BLaER1 treated with 17β-estradiol and CSF1 and Interleukin-3, amounts not matched to agents 10 nM and 100 nM (cell line): ENCODE measurements around the gene ROR1.
A peak's percentile ranks its signal among the peaks of the same experiment; 100 is the strongest.

Experiments
- H3K27ac ChIP-seq, 11 experiments: shearing (Covaris generic); formaldehyde crosslinking; 2 replicates each; pipeline ENCODE4 v1.8.1; 2022
- H3K27me3 ChIP-seq, 11 experiments: shearing (Covaris generic); formaldehyde crosslinking; 2 replicates each; pipeline ENCODE4 v1.8.1; 2022
- H3K36me3 ChIP-seq, 11 experiments: shearing (Covaris generic); formaldehyde crosslinking; 2 replicates each; pipeline ENCODE4 v1.8.1; 2022
- H3K4me1 ChIP-seq, 10 experiments: shearing (Covaris generic); formaldehyde crosslinking; 2 replicates each; pipeline ENCODE4 v1.8.1; 2022
- H3K4me2 ChIP-seq, 11 experiments: shearing (Covaris generic); formaldehyde crosslinking; 2 replicates each; pipeline ENCODE4 v1.8.1; 2022
- H3K4me3 ChIP-seq, 10 experiments: shearing (Covaris generic); formaldehyde crosslinking; 2 replicates each; pipeline ENCODE4 v1.8.1; 2022
- H3K9ac ChIP-seq, 11 experiments: shearing (Covaris generic); formaldehyde crosslinking; 2 replicates each; pipeline ENCODE4 v1.8.1; 2022
- H3K9me3 ChIP-seq, 11 experiments: shearing (Covaris generic); formaldehyde crosslinking; replicated peaks in 1 of 11; 2 replicates each; pipeline ENCODE4 v1.8.1; 2022
- H4K20me1 ChIP-seq, 11 experiments: shearing (Covaris generic); formaldehyde crosslinking; 2 replicates each; pipeline ENCODE4 v1.8.1; 2022
- Cebpa-rat ChIP-seq, 11 experiments: shearing (Covaris generic); IDR thresholded peaks; 2 replicates each; pipeline ENCODE4 v1.8.1; 2022

ROR1 gene

GRCh38 chr1:63828322-63829044 is 54.7 kb downstream of the ROR1 start:
- H3K9me3 ChIP-seq: peaks cover 0 to 43% (median 29%) of the 10 kb centered on the region in 11 experiments; a peak in 19 of 22 replicates
- H3K4me2 ChIP-seq: peak overlapping the region; percentile 52 to 76 (median 62)
- H3K9ac ChIP-seq: peak overlapping the region in 7 of 11 experiments; percentile 18 to 57 (median 31); a peak in 9 of 22 replicates
- H4K20me1 ChIP-seq: no peaks in the 10 kb centered on the region
- H3K36me3 ChIP-seq: no peaks in the 10 kb centered on the region
- no peak for TF ChIP-seq Cebpa-rat (IDR thresholded peaks at IDR 0.05)
- no peaks in the 10 kb centered on the region for H3K27me3 ChIP-seq
- H3K4me1 ChIP-seq: peaks cover 31 to 66% (median 46%) of the 10 kb centered on the region in 10 experiments
- peak overlapping the region in 10 of 11 experiments; percentile 54 to 79 (median 66); a peak in 21 of 22 replicates for H3K27ac ChIP-seq
- H3K4me3 ChIP-seq: no peak overlapping the region

- peaks cover 31 to 68% (median 47%) of the 10 kb centered on the region in 10 experiments for H3K4me1 ChIP-seq
- no peak overlapping the region for H3K9ac ChIP-seq
- no peak for TF ChIP-seq Cebpa-rat (IDR thresholded peaks at IDR 0.05)
- H3K4me3 ChIP-seq: no peak overlapping the region
- no peaks in the 10 kb centered on the region for H4K20me1 ChIP-seq
- H3K4me2 ChIP-seq: peak overlapping the region; percentile 51 to 76 (median 62); a peak in 20 of 22 replicates
- no peaks in the 10 kb centered on the region for H3K27me3 ChIP-seq
- H3K9me3 ChIP-seq: peaks cover 0 to 43% (median 29%) of the 10 kb centered on the region in 11 experiments; a peak in 19 of 22 replicates
- peak overlapping the region in 6 of 11 experiments; percentile 54 to 79 (median 69); a peak in 7 of 22 replicates for H3K27ac ChIP-seq
- no peaks in the 10 kb centered on the region for H3K36me3 ChIP-seq
These were observed 55.8 kb downstream of the ROR1 start for GRCh38 chr1:63829349-63830327.

GRCh38 chr1:63831409-63831808 is 57.6 kb downstream of the ROR1 start:
- Histone ChIP-seq H3K27me3 (no peaks in the 10 kb centered on the region), H4K20me1 (no peaks in the 10 kb centered on the region), H3K36me3 (no peaks in the 10 kb centered on the region), H3K4me1 (peaks cover 31 to 68% (median 47%) of the 10 kb centered on the region in 10 experiments), H3K27ac (no peak overlapping the region), H3K4me2 (peak overlapping the region in 6 of 11 experiments; percentile 21 to 54 (median 28); a peak in 8 of 22 replicates), H3K4me3 (no peak overlapping the region), H3K9ac (no peak overlapping the region), H3K9me3 (peaks cover 0 to 26% (median 19%) of the 10 kb centered on the region in 11 experiments; a peak in 19 of 22 replicates)
- no peak for TF ChIP-seq Cebpa-rat (IDR thresholded peaks at IDR 0.05)

GRCh38 chr1:63833363-63834119 is 59.7 kb downstream of the ROR1 start:
- H3K9me3 ChIP-seq: peaks cover 0 to 23% (median 17%) of the 10 kb centered on the region in 11 experiments; a peak in 19 of 22 replicates
- H3K4me2 ChIP-seq: peak overlapping the region in 9 of 11 experiments; percentile 4 to 55 (median 25); a peak in 10 of 22 replicates
- no peaks in the 10 kb centered on the region for H4K20me1 ChIP-seq
- H3K27me3 ChIP-seq: no peaks in the 10 kb centered on the region
- no peak overlapping the region for H3K27ac ChIP-seq
- H3K9ac ChIP-seq: no peak overlapping the region
- H3K4me3 ChIP-seq: no peak overlapping the region
- peaks cover 17 to 47% (median 31%) of the 10 kb centered on the region in 10 experiments for H3K4me1 ChIP-seq
- TF ChIP-seq Cebpa-rat (IDR thresholded peaks at IDR 0.05): no peak
- no peaks in the 10 kb centered on the region for H3K36me3 ChIP-seq

- H3K9ac ChIP-seq: no peak overlapping the region
- H3K27me3 ChIP-seq: no peaks in the 10 kb centered on the region
- peaks cover 0 to 18% (median 13%) of the 10 kb centered on the region in 11 experiments; a peak in 19 of 22 replicates for H3K9me3 ChIP-seq
- peaks cover 5 to 34% (median 18%) of the 10 kb centered on the region in 10 experiments; a peak in 14 of 20 replicates for H3K4me1 ChIP-seq
- no peak overlapping the region for H3K4me3 ChIP-seq
- no peak overlapping the region for H3K27ac ChIP-seq
- H3K4me2 ChIP-seq: no peak overlapping the region
- TF ChIP-seq Cebpa-rat (IDR thresholded peaks at IDR 0.05): no peak
- no peaks in the 10 kb centered on the region for H3K36me3 ChIP-seq
- no peaks in the 10 kb centered on the region for H4K20me1 ChIP-seq
These were observed 61.3 kb downstream of the ROR1 start for GRCh38 chr1:63835128-63835527.

- H3K4me2 ChIP-seq: no peak overlapping the region
- no peaks in the 10 kb centered on the region for H3K27me3 ChIP-seq
- H3K4me1 ChIP-seq: peaks cover under 1 to 24% (median 13%) of the 10 kb centered on the region in 10 experiments; a peak in 14 of 20 replicates
- H3K9me3 ChIP-seq: peaks cover 0 to 6% (median 1%) of the 10 kb centered on the region in 11 experiments; a peak in 7 of 22 replicates
- no peak overlapping the region for H3K9ac ChIP-seq
- no peak for TF ChIP-seq Cebpa-rat (IDR thresholded peaks at IDR 0.05)
- no peak overlapping the region for H3K27ac ChIP-seq
- H3K36me3 ChIP-seq: no peaks in the 10 kb centered on the region
- H3K4me3 ChIP-seq: no peak overlapping the region
- H4K20me1 ChIP-seq: no peaks in the 10 kb centered on the region
These were observed 62.6 kb downstream of the ROR1 start for GRCh38 chr1:63836374-63836773.

- Histone ChIP-seq H3K9me3 (peaks cover 0 to 1% (median 0%) of the 10 kb centered on the region in 11 experiments; a peak in 2 of 22 replicates), H3K4me3 (no peak overlapping the region), H4K20me1 (no peaks in the 10 kb centered on the region), H3K4me1 (peaks cover 0 to 20% (median 8%) of the 10 kb centered on the region in 10 experiments; a peak in 11 of 20 replicates), H3K9ac (no peak overlapping the region), H3K27ac (no peak overlapping the region), H3K4me2 (no peak overlapping the region), H3K27me3 (no peaks in the 10 kb centered on the region), H3K36me3 (no peaks in the 10 kb centered on the region)
- no peak for TF ChIP-seq Cebpa-rat (IDR thresholded peaks at IDR 0.05)
These were observed 63.0 kb downstream of the ROR1 start for GRCh38 chr1:63836830-63837229.

- Histone ChIP-seq H3K27ac (no peak overlapping the region), H3K27me3 (no peaks in the 10 kb centered on the region), H3K4me2 (peak overlapping the region in 8 of 11 experiments; percentile 49 to 75 (median 71); a peak in 15 of 22 replicates), H4K20me1 (no peaks in the 10 kb centered on the region), H3K9me3 (no peaks in the 10 kb centered on the region), H3K36me3 (no peaks in the 10 kb centered on the region), H3K4me1 (peaks cover 0 to 48% (median 31%) of the 10 kb centered on the region in 10 experiments; a peak in 17 of 20 replicates), H3K4me3 (no peak overlapping the region), H3K9ac (no peak overlapping the region)
- TF ChIP-seq Cebpa-rat (IDR thresholded peaks at IDR 0.05): no peak
These were observed 69.2 kb downstream of the ROR1 start for GRCh38 chr1:63843010-63843409.
